GM13976 (cell line): ENCODE results near the gene RAMP1.

Experiments used
- DNase-seq: peaks from one replicate; pipeline ENCODE4 v3.0.0; 2012; ENCODE audit warnings: low spot score
- in situ Hi-C: fragments of 300-500 bp; cut with MboI; formaldehyde crosslinking; loops from one replicate; pipeline ENCODE4 v1.12.0; 2022; ENCODE audit warnings: low sequenced_read_pairs, mixed read lengths, inconsistent platforms; ENCODE audit not compliant: unreplicated experiment
- TF ChIP-seq, protein P1 (sequence below): IDR thresholded peaks from 2 replicates; pipeline ENCODE4 v1.5.1; 2012; ENCODE audit warnings: borderline replicate concordance, mild to moderate bottlenecking; ENCODE audit not compliant: insufficient read depth; ENCODE audit errors: extremely low read depth, missing control alignments, control extremely low read depth

Gene RAMP1

GRCh38 chr2:237955640-237956401 lies 96.4 kb downstream of the RAMP1 start:
- TF ChIP-seq, protein P1, sequence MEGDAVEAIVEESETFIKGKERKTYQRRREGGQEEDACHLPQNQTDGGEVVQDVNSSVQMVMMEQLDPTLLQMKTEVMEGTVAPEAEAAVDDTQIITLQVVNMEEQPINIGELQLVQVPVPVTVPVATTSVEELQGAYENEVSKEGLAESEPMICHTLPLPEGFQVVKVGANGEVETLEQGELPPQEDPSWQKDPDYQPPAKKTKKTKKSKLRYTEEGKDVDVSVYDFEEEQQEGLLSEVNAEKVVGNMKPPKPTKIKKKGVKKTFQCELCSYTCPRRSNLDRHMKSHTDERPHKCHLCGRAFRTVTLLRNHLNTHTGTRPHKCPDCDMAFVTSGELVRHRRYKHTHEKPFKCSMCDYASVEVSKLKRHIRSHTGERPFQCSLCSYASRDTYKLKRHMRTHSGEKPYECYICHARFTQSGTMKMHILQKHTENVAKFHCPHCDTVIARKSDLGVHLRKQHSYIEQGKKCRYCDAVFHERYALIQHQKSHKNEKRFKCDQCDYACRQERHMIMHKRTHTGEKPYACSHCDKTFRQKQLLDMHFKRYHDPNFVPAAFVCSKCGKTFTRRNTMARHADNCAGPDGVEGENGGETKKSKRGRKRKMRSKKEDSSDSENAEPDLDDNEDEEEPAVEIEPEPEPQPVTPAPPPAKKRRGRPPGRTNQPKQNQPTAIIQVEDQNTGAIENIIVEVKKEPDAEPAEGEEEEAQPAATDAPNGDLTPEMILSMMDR: no peak
- in situ Hi-C loops: no loop called here
- DNase-seq: no peak

DNA sequence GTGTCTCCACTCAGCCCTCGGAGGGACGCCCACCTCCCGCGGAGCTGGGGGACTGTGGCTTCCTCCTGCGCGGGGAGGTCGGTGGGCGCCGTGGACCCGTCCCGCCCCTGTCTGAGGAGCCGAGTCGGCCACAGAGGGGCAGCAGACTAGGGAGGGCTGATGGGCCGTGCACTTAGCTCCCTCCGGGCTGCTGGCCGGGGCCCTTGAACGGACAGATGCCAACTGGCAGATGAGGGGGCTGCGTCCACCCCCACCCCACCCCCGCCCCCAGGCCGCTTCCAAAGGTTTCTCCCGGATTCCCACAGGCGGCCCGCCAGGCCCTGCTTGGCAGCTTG lies 96.9 kb downstream of the RAMP1 start:
- in situ Hi-C loops: no loop called here
- TF ChIP-seq, protein P1: no peak
- no peak for DNase-seq

DNA sequence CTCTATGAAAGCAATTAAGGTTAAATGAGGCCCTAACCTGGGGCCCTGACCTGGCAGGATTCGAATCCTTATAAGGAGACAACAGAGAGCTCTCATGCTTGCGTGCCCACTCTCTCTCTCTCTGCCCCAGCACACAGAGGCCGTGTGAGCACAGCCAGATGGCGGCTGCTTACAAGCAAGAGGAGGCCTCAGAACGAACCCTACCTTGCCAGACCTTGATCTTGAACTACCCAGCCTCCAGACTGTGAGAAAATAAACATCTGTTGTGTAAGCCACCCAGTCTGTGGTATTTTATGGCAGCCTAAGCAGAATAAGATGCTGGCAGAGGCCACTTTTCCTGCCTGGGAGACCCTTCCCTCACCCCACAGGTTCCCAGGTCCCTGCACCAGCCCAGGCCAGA lies 102.2 kb downstream of the RAMP1 start:
- in situ Hi-C loops: no loop called here
- TF ChIP-seq, protein P1: no peak

More for the DNA sequence above, 102.2 kb downstream of the RAMP1 start:
- DNase-seq: no peak
